A673 (cell line): ENCODE measurements around the gene MAX. TPM values are rescaled to one million over a fixed set of nuclear protein-coding genes. Genes with fewer than 3 reads are reported as not detected.
A peak's percentile ranks its signal among the peaks of the same experiment; 100 is the strongest.

Experiments used
- BruUV-seq: library from RNA; stranded (reverse); fragments of 400-500 nt; replicated peaks from 2 replicates; lab custom pipeline; 2021; lab: Mats Ljungman, UMichigan
- CTCF ChIA-PET: fragments of 300-600 bp; sonication (Branson Sonifier 250); formaldehyde crosslinking; loops from one replicate; lab custom pipeline; 2022; ENCODE audit warnings: antibody characterized with exemption; lab: Charles Lee
- POLR2A ChIA-PET: fragments of 300-600 bp; sonication (Branson Sonifier 250); formaldehyde crosslinking; loops from one replicate; lab custom pipeline; 2022; ENCODE audit warnings: antibody characterized with exemption; ENCODE audit not compliant: low non-redundant PET; lab: Charles Lee
- DNase-seq: peaks from one replicate; pipeline ENCODE4 v3.0.0-alpha.2; 2015; ENCODE audit warnings: low spot score
- H3K27ac ChIP-seq: fragments of 200-600 bp; sonication (generic); 2 replicates; pipeline ENCODE4 v1.5.1; 2016; ENCODE audit warnings: mixed run types, low read depth, mild to moderate bottlenecking, mixed read lengths, antibody characterized with exemption, low read length; ENCODE audit not compliant: poor library complexity, severe bottlenecking
- H3K27me3 ChIP-seq: fragments of 200-600 bp; sonication (generic); replicated peaks from 2 replicates; pipeline ENCODE4 v1.6.1; 2017; ENCODE audit warnings: mixed run types, low read depth, mild to moderate bottlenecking, mixed read lengths, antibody characterized with exemption, low read length; ENCODE audit not compliant: insufficient read depth, poor library complexity
- H3K36me3 ChIP-seq: fragments of 200-600 bp; sonication (generic); 2 replicates; pipeline ENCODE4 v1.6.1; 2016; ENCODE audit warnings: mixed run types, mild to moderate bottlenecking, mixed read lengths, antibody characterized with exemption, low read length; ENCODE audit not compliant: insufficient read depth, poor library complexity, severe bottlenecking
- H3K4me1 ChIP-seq: fragments of 200-600 bp; sonication (generic); 2 replicates; pipeline ENCODE4 v1.6.1; 2017; ENCODE audit warnings: mixed run types, mild to moderate bottlenecking, mixed read lengths, antibody characterized with exemption, low read length; ENCODE audit not compliant: insufficient read depth, poor library complexity, severe bottlenecking
- H3K4me3 ChIP-seq: fragments of 200-600 bp; sonication (generic); 2 replicates; pipeline ENCODE4 v1.5.1; 2016; ENCODE audit warnings: low read depth, mixed run types, mild to moderate bottlenecking, mixed read lengths, low read length; ENCODE audit not compliant: poor library complexity, severe bottlenecking
- H3K9me3 ChIP-seq: fragments of 200-600 bp; sonication (generic); 2 replicates; pipeline ENCODE4 v1.6.1; 2016; ENCODE audit warnings: mixed run types, low read depth, mild to moderate bottlenecking, mixed read lengths, antibody characterized with exemption, low read length; ENCODE audit not compliant: poor library complexity, severe bottlenecking
- EZH2 ChIP-seq: fragments of 200-600 bp; sonication (generic); IDR thresholded peaks from 2 replicates; pipeline ENCODE4 v1.6.1; 2017; ENCODE audit warnings: borderline replicate concordance, low read depth, mild to moderate bottlenecking, mixed read lengths, antibody characterized with exemption, low read length; ENCODE audit not compliant: poor library complexity, severe bottlenecking
- intact Hi-C: fragments of 100-400 bp; cut with micrococcal nuclease; formaldehyde crosslinking; loops from one replicate; pipeline ENCODE4 v1.10.0; 2022; ENCODE audit not compliant: unreplicated experiment
- total RNA-seq: library from RNA; stranded (reverse); gene quantifications from 2 replicates; pipeline ENCODE4 v1.2.3, GENCODE V29; 2021
- TF ChIP-seq, protein P1 (sequence below): fragments of 300-800, 200-600 bp; sonication (generic); conservative IDR thresholded peaks from 2 replicates; pipeline ENCODE4 v1.5.1; 2017; ENCODE audit warnings: low read depth, mild to moderate bottlenecking, antibody characterized with exemption, low read length, moderate library complexity, mixed read lengths

The MAX gene
- total RNA-seq, 1 experiment from 2014 or later: 81.2 TPM

DNA sequence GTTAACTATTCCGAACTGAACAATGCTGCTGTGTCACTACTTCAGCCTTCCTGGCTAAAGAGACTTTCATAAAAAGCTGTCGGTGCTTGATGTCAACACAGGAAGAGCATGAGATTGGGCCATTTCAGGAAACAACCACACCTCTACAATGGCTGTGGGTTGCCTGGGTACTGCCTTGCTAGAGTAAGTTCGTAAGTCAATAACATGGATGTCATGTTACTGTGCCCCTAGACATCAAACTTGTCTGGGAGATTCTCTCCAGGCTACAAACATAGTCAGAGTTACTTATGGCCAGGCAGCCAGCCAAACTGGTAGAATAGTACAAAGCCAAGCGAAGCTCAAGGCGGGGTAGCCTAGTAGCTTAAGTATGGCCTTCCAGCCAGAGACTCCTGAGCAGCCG is 23.1 kb downstream of the MAX start:
- TF ChIP-seq, protein P1, sequence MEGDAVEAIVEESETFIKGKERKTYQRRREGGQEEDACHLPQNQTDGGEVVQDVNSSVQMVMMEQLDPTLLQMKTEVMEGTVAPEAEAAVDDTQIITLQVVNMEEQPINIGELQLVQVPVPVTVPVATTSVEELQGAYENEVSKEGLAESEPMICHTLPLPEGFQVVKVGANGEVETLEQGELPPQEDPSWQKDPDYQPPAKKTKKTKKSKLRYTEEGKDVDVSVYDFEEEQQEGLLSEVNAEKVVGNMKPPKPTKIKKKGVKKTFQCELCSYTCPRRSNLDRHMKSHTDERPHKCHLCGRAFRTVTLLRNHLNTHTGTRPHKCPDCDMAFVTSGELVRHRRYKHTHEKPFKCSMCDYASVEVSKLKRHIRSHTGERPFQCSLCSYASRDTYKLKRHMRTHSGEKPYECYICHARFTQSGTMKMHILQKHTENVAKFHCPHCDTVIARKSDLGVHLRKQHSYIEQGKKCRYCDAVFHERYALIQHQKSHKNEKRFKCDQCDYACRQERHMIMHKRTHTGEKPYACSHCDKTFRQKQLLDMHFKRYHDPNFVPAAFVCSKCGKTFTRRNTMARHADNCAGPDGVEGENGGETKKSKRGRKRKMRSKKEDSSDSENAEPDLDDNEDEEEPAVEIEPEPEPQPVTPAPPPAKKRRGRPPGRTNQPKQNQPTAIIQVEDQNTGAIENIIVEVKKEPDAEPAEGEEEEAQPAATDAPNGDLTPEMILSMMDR: no peak
- no peak for TF ChIP-seq EZH2
- Histone ChIP-seq H3K4me3 (no peak overlapping the region), H3K36me3 (peaks cover 24% of the 10 kb centered on the region), H3K27me3 (no peaks in the 10 kb centered on the region), H3K9me3 (no peaks in the 10 kb centered on the region), H3K27ac (no peak overlapping the region), H3K4me1 (no peaks in the 10 kb centered on the region)
- CTCF ChIA-PET: no interaction called here
- DNase-seq: no peak
- BruUV-seq: no TSS peak
- POLR2A ChIA-PET: no interaction called here
- intact Hi-C loops: no loop called here

DNA sequence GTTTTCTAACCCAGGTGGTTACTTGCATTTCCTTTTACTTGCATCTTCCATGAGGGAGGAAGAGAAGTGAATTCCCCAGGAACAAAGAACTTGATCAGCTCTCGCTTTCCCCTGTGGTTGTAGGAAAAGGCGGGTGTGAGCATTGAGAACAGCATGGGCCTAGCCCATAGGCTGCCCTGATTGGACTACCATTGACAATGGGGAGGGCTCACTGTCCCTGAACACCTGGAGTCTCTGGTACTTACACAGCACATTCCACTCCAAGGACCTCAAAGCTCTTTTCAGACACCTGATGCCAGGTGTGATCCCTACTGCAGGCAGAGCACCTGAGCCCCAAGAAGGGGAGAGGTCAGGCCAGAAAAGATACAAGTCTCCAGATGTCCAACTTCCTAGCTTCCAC is 25.0 kb downstream of the MAX start:
- Histone ChIP-seq H3K27me3 (no peaks in the 10 kb centered on the region), H3K27ac (no peak overlapping the region), H3K4me1 (no peaks in the 10 kb centered on the region), H3K36me3 (peaks cover 14% of the 10 kb centered on the region), H3K9me3 (no peaks in the 10 kb centered on the region), H3K4me3 (no peak overlapping the region)
- no peak for DNase-seq
- ChIA-PET CTCF (no interaction called here), POLR2A (no interaction called here)
- intact Hi-C loops: no loop called here
- no TSS peak for BruUV-seq
- TF ChIP-seq, protein P1: no peak
- TF ChIP-seq EZH2: no peak

DNA sequence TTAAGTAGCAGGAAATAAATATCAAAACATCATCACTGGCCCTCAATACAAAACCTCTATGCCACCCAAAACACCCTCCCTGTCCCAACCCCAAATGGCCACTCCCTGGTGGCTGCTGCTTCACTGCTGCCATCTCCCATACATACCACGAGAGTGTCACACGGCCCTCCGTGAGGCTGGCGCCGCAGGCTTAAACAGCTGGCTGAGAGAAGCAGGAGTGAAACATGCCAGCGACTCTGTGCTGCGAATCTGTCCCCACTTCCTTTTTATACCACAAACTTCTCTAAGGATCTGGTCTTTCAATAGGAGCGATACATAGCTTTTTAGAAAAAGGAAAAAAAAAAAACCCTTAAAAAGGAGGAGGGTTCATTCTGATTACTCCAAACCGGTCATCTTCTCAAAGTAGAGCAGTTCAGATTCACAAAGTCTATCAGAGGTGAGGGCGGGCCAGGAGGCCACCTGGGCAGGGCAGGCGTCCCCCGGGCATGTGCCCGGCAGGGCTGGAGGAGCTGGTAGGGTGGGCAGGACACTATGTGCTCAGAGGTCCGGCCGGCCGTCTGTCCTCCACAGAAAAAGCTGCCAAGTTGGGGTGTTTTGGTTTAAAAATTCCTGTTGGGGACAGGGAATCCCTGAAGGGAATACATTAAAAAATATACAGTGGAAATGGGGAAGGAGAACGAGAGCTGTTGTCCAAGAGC is 26.5 kb downstream of the MAX start:
- intact Hi-C loops: no loop called here
- Histone ChIP-seq H3K9me3 (no peaks in the 10 kb centered on the region), H3K4me3 (no peak overlapping the region), H3K27me3 (no peaks in the 10 kb centered on the region), H3K27ac (no peak overlapping the region), H3K4me1 (no peaks in the 10 kb centered on the region), H3K36me3 (peaks cover 14% of the 10 kb centered on the region)
- ChIA-PET POLR2A (no interaction called here), CTCF (interaction anchor here (0.6 kb wide), 1 partner anchor 24 kb away, joined by 3 read pairs; no protein-coding TSS in a partner anchor)
- TF ChIP-seq, protein P1: no peak
- no peak for TF ChIP-seq EZH2
- no peak for DNase-seq
- TSS peak; percentile 40 for BruUV-seq
